ENCODE results near the gene AGA. TPM values are rescaled to one million over a fixed set of nuclear protein-coding genes. Genes with fewer than 3 reads are reported as not detected.

The AGA gene
- total RNA-seq, 1 experiment from 2014 or later = 35.4 TPM

DNA sequence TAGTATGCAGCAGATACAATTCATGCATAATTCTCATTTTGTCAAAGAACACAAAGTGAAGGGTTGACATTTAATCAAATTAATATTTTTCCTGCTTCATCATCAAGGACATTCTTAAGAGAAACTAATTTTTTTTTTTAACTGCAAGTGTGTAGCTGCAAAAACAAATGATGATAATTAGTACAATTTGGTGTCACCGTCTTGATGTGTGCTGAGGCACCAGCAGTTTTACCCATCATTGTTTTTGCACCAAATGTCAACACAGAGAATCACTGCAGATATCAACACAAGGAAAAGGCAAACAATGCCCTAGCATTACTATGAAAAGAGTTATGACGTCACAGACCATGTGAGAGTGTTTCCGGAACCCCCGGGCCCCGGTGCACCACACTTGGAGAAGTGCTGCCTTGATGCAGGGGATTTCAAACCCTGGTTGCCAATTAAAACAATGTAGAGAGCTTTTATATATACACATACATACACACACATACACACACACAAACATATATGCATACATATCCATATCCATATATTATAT, 55.9 kb downstream of the AGA start:
- no TSS peak for BruUV-seq (replicated peaks)
- Mint-ChIP-seq H3K27ac (ENCODE audit: unreplicated experiment) (no peak overlapping the region), H3K4me1 (ENCODE audit: low read depth, unreplicated experiment) (no peaks in the 10 kb centered on the region), H3K27me3 (ENCODE audit: insufficient read depth, unreplicated experiment) (peaks cover 6% of the 10 kb centered on the region), H3K9me3 (ENCODE audit: unreplicated experiment) (no peaks in the 10 kb centered on the region), H3K4me3 (ENCODE audit: unreplicated experiment) (no peak overlapping the region), H3K36me3 (ENCODE audit: insufficient read depth, unreplicated experiment) (no peaks in the 10 kb centered on the region)
- intact Hi-C loops (cut with micrococcal nuclease; ENCODE audit: unreplicated experiment) = no loop called here
- Histone ChIP-seq H3K36me3 (ENCODE audit: control insufficient read depth, insufficient read depth, low read length) (no peaks in the 10 kb centered on the region), H3K27me3 (replicated peaks; ENCODE audit: control insufficient read depth, insufficient read depth, low read length) (no peaks in the 10 kb centered on the region), H3K4me3 (ENCODE audit: low read depth, low read length) (no peak overlapping the region), H3K4me1 (no peaks in the 10 kb centered on the region), H3K9me3 (no peaks in the 10 kb centered on the region)
- TF ChIP-seq, protein P1, sequence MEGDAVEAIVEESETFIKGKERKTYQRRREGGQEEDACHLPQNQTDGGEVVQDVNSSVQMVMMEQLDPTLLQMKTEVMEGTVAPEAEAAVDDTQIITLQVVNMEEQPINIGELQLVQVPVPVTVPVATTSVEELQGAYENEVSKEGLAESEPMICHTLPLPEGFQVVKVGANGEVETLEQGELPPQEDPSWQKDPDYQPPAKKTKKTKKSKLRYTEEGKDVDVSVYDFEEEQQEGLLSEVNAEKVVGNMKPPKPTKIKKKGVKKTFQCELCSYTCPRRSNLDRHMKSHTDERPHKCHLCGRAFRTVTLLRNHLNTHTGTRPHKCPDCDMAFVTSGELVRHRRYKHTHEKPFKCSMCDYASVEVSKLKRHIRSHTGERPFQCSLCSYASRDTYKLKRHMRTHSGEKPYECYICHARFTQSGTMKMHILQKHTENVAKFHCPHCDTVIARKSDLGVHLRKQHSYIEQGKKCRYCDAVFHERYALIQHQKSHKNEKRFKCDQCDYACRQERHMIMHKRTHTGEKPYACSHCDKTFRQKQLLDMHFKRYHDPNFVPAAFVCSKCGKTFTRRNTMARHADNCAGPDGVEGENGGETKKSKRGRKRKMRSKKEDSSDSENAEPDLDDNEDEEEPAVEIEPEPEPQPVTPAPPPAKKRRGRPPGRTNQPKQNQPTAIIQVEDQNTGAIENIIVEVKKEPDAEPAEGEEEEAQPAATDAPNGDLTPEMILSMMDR (IDR thresholded peaks at IDR 0.05; ENCODE audit: insufficient read depth in 1 of 2, low read depth in 1 of 2, low read length in 1 of 2, severe bottlenecking in 1 of 2, unreplicated experiment in 1 of 2) = no peak
- DNase-seq = no peak
- CTCF ChIA-PET = no interaction called here
- POLR2A ChIA-PET = no interaction called here

DNA sequence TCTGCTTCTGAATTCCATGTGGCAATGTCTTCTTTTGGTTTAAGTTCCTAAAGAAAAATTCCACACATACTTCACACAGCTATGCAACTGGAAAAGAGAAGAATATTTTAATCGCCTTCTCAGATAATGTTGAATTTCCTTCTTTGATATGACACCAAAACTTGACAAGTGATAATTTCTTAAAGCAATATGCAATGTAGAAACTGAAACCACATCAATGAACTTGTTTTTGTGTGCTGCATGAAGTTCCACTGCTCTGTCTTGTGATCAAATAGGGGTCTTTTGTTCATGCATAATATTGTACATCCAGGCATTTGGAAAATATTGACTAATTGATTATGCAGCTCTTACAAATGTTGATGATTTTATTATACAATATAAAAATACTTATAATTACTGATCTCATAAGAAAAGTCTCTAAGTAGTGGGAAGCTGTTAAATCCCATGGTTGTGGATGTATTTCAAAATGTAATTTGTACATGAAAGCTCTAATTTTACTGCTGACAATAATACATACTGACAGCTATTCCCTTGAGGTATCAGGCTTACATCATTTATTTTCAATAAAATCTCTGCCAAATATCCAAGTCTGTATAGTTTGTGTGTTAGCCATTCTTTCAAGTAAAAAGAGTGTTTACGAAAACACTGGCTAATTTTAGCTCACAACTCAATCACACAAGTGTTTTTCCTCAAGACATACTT, 56.5 kb downstream of the AGA start:
- intact Hi-C loops (cut with micrococcal nuclease; ENCODE audit: unreplicated experiment) = no loop called here
- no peak for DNase-seq
- H3K27me3 Mint-ChIP-seq (ENCODE audit: insufficient read depth, unreplicated experiment) = peaks cover 2% of the 10 kb centered on the region
- BruUV-seq (replicated peaks) = no TSS peak
- no peaks in the 10 kb centered on the region for H3K9me3 Mint-ChIP-seq (ENCODE audit: unreplicated experiment)
- CTCF ChIA-PET = no interaction called here
- no peaks in the 10 kb centered on the region for H3K36me3 Mint-ChIP-seq (ENCODE audit: insufficient read depth, unreplicated experiment)
- no peaks in the 10 kb centered on the region for H3K4me1 Mint-ChIP-seq (ENCODE audit: low read depth, unreplicated experiment)
- H3K4me3 ChIP-seq (ENCODE audit: low read depth, low read length) = no peak overlapping the region
- H3K4me1 ChIP-seq = no peaks in the 10 kb centered on the region
- H3K4me3 Mint-ChIP-seq (ENCODE audit: unreplicated experiment) = no peak overlapping the region
- H3K9me3 ChIP-seq = no peaks in the 10 kb centered on the region
- TF ChIP-seq, protein P1 (IDR thresholded peaks at IDR 0.05; ENCODE audit: insufficient read depth in 1 of 2, low read depth in 1 of 2, low read length in 1 of 2, severe bottlenecking in 1 of 2, unreplicated experiment in 1 of 2) = no peak
- no peaks in the 10 kb centered on the region for H3K27me3 ChIP-seq (replicated peaks; ENCODE audit: control insufficient read depth, insufficient read depth, low read length)
- no peaks in the 10 kb centered on the region for H3K36me3 ChIP-seq (ENCODE audit: control insufficient read depth, insufficient read depth, low read length)
- no peak overlapping the region for H3K27ac Mint-ChIP-seq (ENCODE audit: unreplicated experiment)
- POLR2A ChIA-PET = no interaction called here

DNA sequence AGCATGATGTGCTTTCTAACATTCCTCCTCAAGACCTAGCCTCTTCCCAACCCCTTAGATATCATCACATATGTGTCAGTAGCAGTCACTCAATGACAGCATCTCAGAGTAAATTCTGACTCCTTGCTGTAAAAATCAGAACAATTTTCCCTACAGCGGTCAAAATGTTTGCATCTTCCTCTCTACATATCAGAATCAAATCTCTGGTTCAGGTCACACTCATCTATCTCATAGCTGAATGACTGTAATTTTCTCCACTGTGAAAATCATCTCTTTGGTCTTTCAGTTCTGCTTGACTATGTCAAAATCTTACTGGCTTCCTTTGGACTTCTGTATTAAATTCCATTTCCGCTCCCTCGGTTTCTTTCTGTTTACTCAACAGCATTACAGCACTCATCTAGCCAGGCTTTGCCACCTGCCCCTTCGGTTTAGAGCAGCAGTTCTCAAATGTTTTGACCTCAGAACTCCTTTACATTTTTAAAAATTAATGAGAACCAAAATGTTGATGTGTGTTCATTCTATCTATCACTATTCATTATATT, 57.3 kb downstream of the AGA start:
- CTCF ChIA-PET = no interaction called here
- Mint-ChIP-seq H3K4me3 (ENCODE audit: unreplicated experiment) (no peak overlapping the region), H3K27me3 (ENCODE audit: insufficient read depth, unreplicated experiment) (no peaks in the 10 kb centered on the region), H3K36me3 (ENCODE audit: insufficient read depth, unreplicated experiment) (no peaks in the 10 kb centered on the region), H3K9me3 (ENCODE audit: unreplicated experiment) (no peaks in the 10 kb centered on the region), H3K4me1 (ENCODE audit: low read depth, unreplicated experiment) (no peaks in the 10 kb centered on the region), H3K27ac (ENCODE audit: unreplicated experiment) (no peak overlapping the region)
- no peaks in the 10 kb centered on the region for H3K27me3 ChIP-seq (replicated peaks; ENCODE audit: control insufficient read depth, insufficient read depth, low read length)
- no TSS peak for BruUV-seq (replicated peaks)
- H3K9me3 ChIP-seq = no peaks in the 10 kb centered on the region
- no peak overlapping the region for H3K4me3 ChIP-seq (ENCODE audit: low read depth, low read length)
- no peaks in the 10 kb centered on the region for H3K4me1 ChIP-seq
- DNase-seq = no peak
- intact Hi-C loops (cut with micrococcal nuclease; ENCODE audit: unreplicated experiment) = no loop called here
- TF ChIP-seq, protein P1 (IDR thresholded peaks at IDR 0.05; ENCODE audit: insufficient read depth in 1 of 2, low read depth in 1 of 2, low read length in 1 of 2, severe bottlenecking in 1 of 2, unreplicated experiment in 1 of 2) = no peak
- POLR2A ChIA-PET = no interaction called here
- no peaks in the 10 kb centered on the region for H3K36me3 ChIP-seq (ENCODE audit: control insufficient read depth, insufficient read depth, low read length)
